Spleen (tissue), 7 donors: ENCODE measurements around the gene GABRG3.

Source experiments
- POLR2A ChIP-seq, 3 donors: fragments of 450-650 bp; IDR thresholded peaks; one replicate each; pipeline ENCODE4 v1.5.1; 2017; ENCODE audit warnings: antibody characterized with exemption in 3 of 3, mild to moderate bottlenecking in 1 of 3
- POLR2AphosphoS5 ChIP-seq, 3 donors: sonication (generic); formaldehyde crosslinking; IDR thresholded peaks; one replicate each; pipeline ENCODE4 v1.5.1; 2017; ENCODE audit warnings: antibody characterized with exemption in 3 of 3
- TF ChIP-seq, protein P1 (sequence below), 11 experiments: fragments of 200-600 bp in 7 of 11; fragments of 450-650 bp in 4 of 11; sonication (generic) in 4 of 11; IDR thresholded peaks in 8 of 11; conservative IDR thresholded peaks in 3 of 11; 1 replicate in 7 of 11; 2 replicates in 4 of 11; pipeline versions ENCODE4 v1.4.0 to v1.8.0; 2016 to 2021; ENCODE audit warnings: antibody characterized with exemption in 11 of 11, inconsistent platforms in 4 of 11, mild to moderate bottlenecking in 1 of 11
- donor health status: DM: no; HTN: no; CAD: no; lungs with moderate emphysema.
- donor health status: DM: no; HTN: no; CAD: no.
- donor health status: DM: no; HTN: no; CAD: no.

DNA sequence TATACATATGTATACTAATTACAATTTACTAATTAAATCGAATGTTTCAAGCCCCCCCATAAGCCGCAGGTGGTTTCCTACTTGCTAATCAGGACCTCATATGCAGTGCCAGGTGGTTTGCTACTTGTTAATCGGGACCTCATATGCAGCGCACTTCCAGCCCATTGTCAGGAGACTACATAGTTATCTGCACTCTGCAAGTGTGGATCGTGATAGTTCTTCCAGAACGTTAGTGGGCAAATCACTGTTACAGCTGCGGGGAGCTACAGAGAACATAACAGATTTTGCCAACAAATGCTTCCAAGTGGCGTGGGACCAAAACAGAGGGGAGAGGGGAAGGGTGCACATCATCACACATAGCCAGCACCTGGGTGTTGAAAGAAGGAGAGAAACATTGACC is 558.4 kb downstream of the GABRG3 start:
- TF ChIP-seq, protein P1, sequence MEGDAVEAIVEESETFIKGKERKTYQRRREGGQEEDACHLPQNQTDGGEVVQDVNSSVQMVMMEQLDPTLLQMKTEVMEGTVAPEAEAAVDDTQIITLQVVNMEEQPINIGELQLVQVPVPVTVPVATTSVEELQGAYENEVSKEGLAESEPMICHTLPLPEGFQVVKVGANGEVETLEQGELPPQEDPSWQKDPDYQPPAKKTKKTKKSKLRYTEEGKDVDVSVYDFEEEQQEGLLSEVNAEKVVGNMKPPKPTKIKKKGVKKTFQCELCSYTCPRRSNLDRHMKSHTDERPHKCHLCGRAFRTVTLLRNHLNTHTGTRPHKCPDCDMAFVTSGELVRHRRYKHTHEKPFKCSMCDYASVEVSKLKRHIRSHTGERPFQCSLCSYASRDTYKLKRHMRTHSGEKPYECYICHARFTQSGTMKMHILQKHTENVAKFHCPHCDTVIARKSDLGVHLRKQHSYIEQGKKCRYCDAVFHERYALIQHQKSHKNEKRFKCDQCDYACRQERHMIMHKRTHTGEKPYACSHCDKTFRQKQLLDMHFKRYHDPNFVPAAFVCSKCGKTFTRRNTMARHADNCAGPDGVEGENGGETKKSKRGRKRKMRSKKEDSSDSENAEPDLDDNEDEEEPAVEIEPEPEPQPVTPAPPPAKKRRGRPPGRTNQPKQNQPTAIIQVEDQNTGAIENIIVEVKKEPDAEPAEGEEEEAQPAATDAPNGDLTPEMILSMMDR (IDR thresholded peaks at IDR 0.05 in 8 of 11, conservative IDR thresholded peaks at IDR 0.05 in 3 of 11) = no peak
- TF ChIP-seq POLR2A (IDR thresholded peaks at IDR 0.05) = no peak
- no peak for TF ChIP-seq POLR2AphosphoS5 (IDR thresholded peaks at IDR 0.05)
